ENCODE data around the gene ZNF865. TPM values are rescaled to one million over a fixed set of nuclear protein-coding genes. Genes with fewer than 3 reads are reported as not detected.

The ZNF865 gene
- total and polyA plus RNA-seq, 2 of the 8 experiments (the other 6 are each of a cell fraction or from before 2014, with no cell fraction given) = 3.5 to 13.6 TPM

- TF ChIP-seq EP300 (IDR thresholded peaks at IDR 0.05; ENCODE audit: borderline replicate concordance in 1 of 2, low read depth in 2 of 2, low read length in 2 of 2) (no peak), SRF (IDR thresholded peaks at IDR 0.05; ENCODE audit: low read depth, low read length) (no peak), ASH2L (IDR thresholded peaks at IDR 0.05; ENCODE audit: low read length) (no peak), E2F6 (IDR thresholded peaks at IDR 0.05) (peak; percentile 86), KDM4A (IDR thresholded peaks at IDR 0.05; ENCODE audit: low read depth, low read length, severe bottlenecking) (no peak), RXRA (IDR thresholded peaks at IDR 0.05; ENCODE audit: insufficient read depth, low read depth, low read length) (no peak), TBP (IDR thresholded peaks at IDR 0.05; ENCODE audit: low read depth, low read length) (peak; percentile 43), CHD7 (IDR thresholded peaks at IDR 0.05; ENCODE audit: insufficient replicate concordance, low read length) (no peak), SP1 (IDR thresholded peaks at IDR 0.05; ENCODE audit: low read depth, low read length) (peak; percentile 70), ATF3 (IDR thresholded peaks at IDR 0.05; ENCODE audit: insufficient read depth, low read depth, low read length) (no peak)
These were observed 225 bp upstream of the ZNF865 start (continued) for GRCh38 chr19:55605207-55605636.

Measured in H1 (cell line).